K562 (cell line): Measurements from ENCODE around the gene SCUBE2.

Experiments
- DMBX1 ChIP-seq: fragments of 250-450 bp; sonication (Bioruptor Pico); IDR thresholded peaks from 2 replicates; pipeline ENCODE4 v1.8.0; 2022; ENCODE audit warnings: inconsistent platforms, mild to moderate bottlenecking, moderate library complexity, borderline replicate concordance
- ELF4 ChIP-seq: fragments of 450-650 bp; formaldehyde crosslinking; IDR thresholded peaks from 2 replicates; pipeline ENCODE4 v1.4.0; 2022; ENCODE audit warnings: missing genetic modification characterization
- HBP1 ChIP-seq: fragments of 450-650 bp; formaldehyde crosslinking; IDR thresholded peaks from 2 replicates; pipeline ENCODE4 v1.4.0; 2022; ENCODE audit warnings: missing genetic modification characterization
- RBM25 ChIP-seq: fragments of 200-400 bp; formaldehyde crosslinking; IDR thresholded peaks from 2 replicates; pipeline ENCODE4 v1.6.1; 2018; ENCODE audit warnings: low read length, low read depth, moderate library complexity; ENCODE audit not compliant: severe bottlenecking
- REST ChIP-seq, 2 experiments: fragments of 450-650 bp; formaldehyde crosslinking in 1 of 2; IDR thresholded peaks; 2 replicates each; pipeline versions ENCODE4 v1.4.0 to v1.6.1; 2014 to 2020; ENCODE audit warnings: mild to moderate bottlenecking in 2 of 2, borderline replicate concordance in 1 of 2, low read depth in 1 of 2
- USF2 ChIP-seq: sonication (generic); formaldehyde crosslinking; IDR thresholded peaks from 2 replicates; pipeline ENCODE4 v1.5.0; 2020; ENCODE audit warnings: missing genetic modification reagents
- ZFP30 ChIP-seq: fragments of 250-450 bp; sonication (Bioruptor Pico); IDR thresholded peaks from 2 replicates; pipeline ENCODE4 v1.8.0; 2022; ENCODE audit warnings: moderate library complexity, mild to moderate bottlenecking, inconsistent platforms, borderline replicate concordance

- TF ChIP-seq USF2 (CRISPR knock-in tag), result no peak
- TF ChIP-seq HBP1, result no peak
- TF ChIP-seq ZFP30 (CRISPR knock-in tag), result no peak
- TF ChIP-seq RBM25, result no peak
- TF ChIP-seq ELF4 (CRISPR knock-in tag), result no peak
- TF ChIP-seq REST (IDR thresholded peaks at IDR 0.05; ENCODE audit: borderline replicate concordance), result no peak
- no peak for TF ChIP-seq REST (CRISPR knock-in tag; IDR thresholded peaks at IDR 0.05; ENCODE audit: low read depth)
- TF ChIP-seq DMBX1 (CRISPR knock-in tag), result no peak
Measured at GRCh38 chr11:9081153-9081552, 10.2 kb downstream of the SCUBE2 start.
